Kidney tubule cell (primary cell): ENCODE data around the gene IL1R2.
A peak's percentile ranks its signal among the peaks of the same experiment; 100 is the strongest.
"Not testable (repeated sequence)": the region's sequence is repeated elsewhere in the genome, so short reads cannot be mapped to it uniquely, and the experiment has no call there.

Experiments used
- DNase-seq: peaks from one replicate; pipeline ENCODE4 v3.0.0-alpha.2; 2018; ENCODE audit warnings: low spot score

Gene IL1R2

GRCh38 chr2:102061962-102062795 is 70.4 kb downstream of the IL1R2 start:
- DNase-seq = peak; percentile 80

- no peak for DNase-seq
Measured at GRCh38 chr2:102062802-102063201, 71.0 kb downstream of the IL1R2 start.

GRCh38 chr2:102063487-102063911 is 71.7 kb downstream of the IL1R2 start:
- no peak for DNase-seq

GRCh38 chr2:102063941-102064678 is 72.3 kb downstream of the IL1R2 start:
- peak; percentile 94 for DNase-seq

- DNase-seq = no peak
Measured at GRCh38 chr2:102064679-102065674, 73.2 kb downstream of the IL1R2 start.

- DNase-seq = peak; percentile 67
Measured at GRCh38 chr2:102065675-102066252, 74.0 kb downstream of the IL1R2 start.

- no peak for DNase-seq
Measured at GRCh38 chr2:102066554-102066953, 74.8 kb downstream of the IL1R2 start.

- not testable (repeated sequence) for DNase-seq
Measured at GRCh38 chr2:102068126-102068525, 76.4 kb downstream of the IL1R2 start.

GRCh38 chr2:102069311-102069974 is 77.7 kb downstream of the IL1R2 start:
- peak; percentile 56 for DNase-seq

- peak; percentile 69 for DNase-seq
Measured at GRCh38 chr2:102070058-102070642, 78.4 kb downstream of the IL1R2 start.

- no peak for DNase-seq
Measured at GRCh38 chr2:102072741-102073140, 81.0 kb downstream of the IL1R2 start.

- no peak for DNase-seq
Measured at GRCh38 chr2:102073168-102073724, 81.5 kb downstream of the IL1R2 start.

- no peak for DNase-seq
Measured at GRCh38 chr2:102074152-102074783, 82.5 kb downstream of the IL1R2 start.

- no peak for DNase-seq
Measured at GRCh38 chr2:102075479-102075878, 83.7 kb downstream of the IL1R2 start.

GRCh38 chr2:102076512-102076911 is 84.8 kb downstream of the IL1R2 start:
- no peak for DNase-seq
